HCEC 1CT (cell line): ENCODE measurements around the gene TMEM232.

Experiments used
- DNase-seq: peaks from one replicate; pipeline ENCODE4 v3.0.0-alpha.2; 2017

The TMEM232 gene

GRCh38 chr5:110507972-110508371, 218.5 kb downstream of the TMEM232 start:
- no peak for DNase-seq

- no peak for DNase-seq
Observed at GRCh38 chr5:110506378-110506777, 220.1 kb downstream of the TMEM232 start.

- DNase-seq = no peak
Observed at GRCh38 chr5:110496276-110496675, 230.2 kb downstream of the TMEM232 start.

GRCh38 chr5:110492446-110492845, 234.0 kb downstream of the TMEM232 start:
- no peak for DNase-seq

- peak; percentile 95 for DNase-seq
Observed at GRCh38 chr5:110478895-110479294, 247.6 kb downstream of the TMEM232 start.

- DNase-seq = peak; percentile 79
Observed at GRCh38 chr5:110477911-110478310, 248.6 kb downstream of the TMEM232 start.

GRCh38 chr5:110476164-110476563, 250.3 kb downstream of the TMEM232 start:
- DNase-seq = no peak

- no peak for DNase-seq
Observed at GRCh38 chr5:110475529-110475928, 250.9 kb downstream of the TMEM232 start.

GRCh38 chr5:110469486-110469885, 257.0 kb downstream of the TMEM232 start:
- no peak for DNase-seq

GRCh38 chr5:110463106-110463505, 263.4 kb downstream of the TMEM232 start:
- peak; percentile 36 for DNase-seq

- no peak for DNase-seq
Observed at GRCh38 chr5:110460837-110461236, 265.6 kb downstream of the TMEM232 start.

GRCh38 chr5:110458313-110458712, 268.2 kb downstream of the TMEM232 start:
- DNase-seq = no peak

GRCh38 chr5:110442856-110443255, 283.6 kb downstream of the TMEM232 start:
- DNase-seq = no peak

GRCh38 chr5:110441035-110441434, 285.4 kb downstream of the TMEM232 start:
- peak; percentile 56 for DNase-seq

- DNase-seq = no peak
Observed at GRCh38 chr5:110440058-110440457, 286.4 kb downstream of the TMEM232 start.

- no peak for DNase-seq
Observed at GRCh38 chr5:110439296-110439695, 287.2 kb downstream of the TMEM232 start.

- no peak for DNase-seq
Observed at GRCh38 chr5:110435207-110435606, 291.3 kb downstream of the TMEM232 start.

GRCh38 chr5:110431603-110432002, 294.9 kb downstream of the TMEM232 start:
- no peak for DNase-seq

GRCh38 chr5:110414360-110414759, 312.1 kb downstream of the TMEM232 start:
- DNase-seq = peak; percentile 3

- DNase-seq = no peak
Observed at GRCh38 chr5:110413856-110414255, 312.6 kb downstream of the TMEM232 start.

GRCh38 chr5:110409571-110409970, 316.9 kb downstream of the TMEM232 start:
- no peak for DNase-seq

- no peak for DNase-seq
Observed at GRCh38 chr5:110402562-110402961, 323.9 kb downstream of the TMEM232 start.

- peak; percentile 29 for DNase-seq
Observed at GRCh38 chr5:110401881-110402280, 324.6 kb downstream of the TMEM232 start.

GRCh38 chr5:110398951-110399350, 327.5 kb downstream of the TMEM232 start:
- DNase-seq = no peak

GRCh38 chr5:110397281-110397680, 329.2 kb downstream of the TMEM232 start:
- no peak for DNase-seq

- DNase-seq = peak; percentile 11
Observed at GRCh38 chr5:110386782-110387181, 339.7 kb downstream of the TMEM232 start.
